ENCODE data around the gene DAPK1. TPM values are rescaled to one million over a fixed set of nuclear protein-coding genes. Genes with fewer than 3 reads are reported as not detected.

DAPK1 gene
- total and polyA plus RNA-seq, 2 donors (not counting 1 experiment from before 2014, with no cell fraction given): 1.7 to 2.8 TPM

- H3K27ac Mint-ChIP-seq: no peak overlapping the region
- no peak overlapping the region for H2AFZ ChIP-seq (ENCODE audit: insufficient read depth, low read depth, low read length, poor library complexity, severe bottlenecking)
- ATAC-seq (ENCODE audit: low read depth): no peak
Observed at GRCh38 chr9:87704342-87704741, 206.7 kb downstream of the DAPK1 start.

More at GRCh38 chr9:87704342-87704741, 206.7 kb downstream of the DAPK1 start:
- Histone ChIP-seq H3K9me3 (ENCODE audit: control extremely low read depth in 1 of 3, control insufficient read depth in 2 of 3, insufficient read depth in 1 of 3, low read length in 2 of 3) (peaks cover 0 to 10% (median 0%) of the 10 kb centered on the region in 3 donors), H3K36me3 (replicated peaks in 1 of 2; ENCODE audit: control extremely low read depth in 1 of 2, control insufficient read depth in 1 of 2, extremely low read depth in 1 of 2, insufficient read depth in 2 of 2, low read length in 1 of 2) (no peaks in the 10 kb centered on the region), H3K9ac (ENCODE audit: low read length) (no peak overlapping the region), H4K20me1 (ENCODE audit: control insufficient read depth, insufficient read depth, low read length, poor library complexity, severe bottlenecking) (no peaks in the 10 kb centered on the region), H3K4me2 (replicated peaks; ENCODE audit: low read depth, low read length, poor library complexity, severe bottlenecking) (no peak overlapping the region), H3K79me2 (ENCODE audit: control insufficient read depth, insufficient read depth, low read length) (no peaks in the 10 kb centered on the region), H3K27me3 (replicated peaks in 1 of 4; ENCODE audit: control extremely low read depth in 1 of 4, control insufficient read depth in 3 of 4, insufficient read depth in 4 of 4, low read length in 3 of 4) (no peaks in the 10 kb centered on the region), H3K4me1 (ENCODE audit: control insufficient read depth in 2 of 2, insufficient read depth in 2 of 2, low read length in 2 of 2) (no peaks in the 10 kb centered on the region), H3K27ac (ENCODE audit: low read length in 2 of 2) (no peak overlapping the region), H3K4me3 (ENCODE audit: control extremely low read depth in 1 of 5, extremely low read depth in 1 of 5, insufficient read depth in 1 of 5, low read depth in 2 of 5, low read length in 4 of 5) (no peak overlapping the region)
- Mint-ChIP-seq H3K27me3 (peaks cover 2% of the 10 kb centered on the region), H3K4me1 (no peaks in the 10 kb centered on the region), H3K4me3 (no peak overlapping the region), H3K9me3 (ENCODE audit: insufficient read depth) (no peaks in the 10 kb centered on the region)
- no peak for TF ChIP-seq EZH2 (IDR thresholded peaks at IDR 0.05; ENCODE audit: borderline replicate concordance, insufficient read depth, low read depth, low read length, poor library complexity, severe bottlenecking)
- no peak for TF ChIP-seq CTCF (IDR thresholded peaks at IDR 0.05)
- 81% methylated on average over 6 of the region's 6 CpGs for WGBS (ENCODE audit: insufficient coverage)
- DNase-seq: no peak
- ChIA-PET POLR2A (no interaction called here), CTCF (no interaction called here)
- intact Hi-C loops (cut with micrococcal nuclease): no loop called here
